ENCODE measurements around the gene LHFPL2.

LHFPL2 gene

DNA sequence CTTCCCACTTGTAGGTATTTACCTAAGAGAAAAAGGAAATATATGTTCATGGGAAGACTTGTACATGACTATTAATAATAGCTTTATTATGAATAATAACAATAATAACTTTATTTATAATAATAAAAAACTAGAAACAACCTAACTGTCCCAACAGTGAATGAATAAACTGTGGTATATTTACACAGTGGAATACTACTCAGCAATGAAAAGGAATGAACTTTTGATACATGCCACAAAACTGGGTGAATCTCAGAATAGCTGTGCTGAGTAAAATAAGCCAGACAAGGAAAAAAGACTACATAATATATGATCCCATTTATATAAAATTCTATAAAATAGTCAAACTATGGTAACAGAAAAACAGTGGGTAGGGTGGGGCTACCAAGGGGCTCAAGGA lies 199.5 kb downstream of the LHFPL2 start:
- DNase-seq (ENCODE audit: low spot score), result no peak

DNA sequence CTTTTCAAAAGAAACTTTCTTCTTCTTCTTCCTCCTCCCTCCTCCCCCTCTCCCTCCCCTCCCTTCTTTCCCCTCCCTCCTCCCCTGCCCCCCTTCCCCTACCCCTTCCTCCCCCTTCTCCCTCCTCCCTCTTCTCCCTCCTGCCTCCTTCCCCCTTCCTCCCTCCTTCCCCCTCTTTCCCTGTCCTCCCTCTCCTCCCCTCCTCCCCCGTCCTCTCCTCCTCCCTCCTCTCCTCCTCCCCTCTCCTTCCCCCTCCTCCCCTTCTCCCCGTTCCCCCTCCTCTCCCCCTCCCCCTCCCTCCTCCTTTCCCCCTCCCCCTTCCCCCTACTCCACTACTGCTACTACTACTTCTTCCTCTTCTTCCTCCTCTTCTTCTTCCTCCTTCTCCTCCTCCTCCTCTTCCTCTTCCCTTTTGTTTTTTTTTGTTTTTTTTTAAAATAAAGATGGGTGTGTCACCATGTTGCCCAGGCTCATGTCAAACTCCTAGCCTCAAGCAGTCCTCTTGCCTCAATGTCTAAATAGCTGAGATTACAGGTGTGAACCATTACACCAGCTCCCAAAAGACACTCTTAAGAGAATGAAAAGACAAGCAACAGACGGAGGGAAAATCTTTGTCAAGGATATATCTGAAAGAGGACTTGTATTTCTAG lies 200.7 kb downstream of the LHFPL2 start:
- no peak for DNase-seq (ENCODE audit: low spot score)

Data from activated CD4-positive, alpha-beta T cell treated with anti-CD3 and anti-CD28 coated beads, Interleukin-2, Interleukin-4, amounts not matched to agents 100 ng/mL and 50 ng/mL, durations not matched to agents 16 hours and 8 hours (primary cell).